ENCODE results near the gene VPS45. TPM values are rescaled to one million over a fixed set of nuclear protein-coding genes. Genes with fewer than 3 reads are reported as not detected.

Gene VPS45
- total RNA-seq, 1 donor from 2014 or later: 34.0 TPM

GRCh38 chr1:150156868-150157603 is 89.5 kb downstream of the VPS45 start:
- Histone ChIP-seq H3K9ac (ENCODE audit: low read length) (peak overlapping the region; percentile 24), H3K79me2 (ENCODE audit: insufficient read depth, low read length) (peaks cover 65% of the 10 kb centered on the region), H3K4me3 (ENCODE audit: insufficient read depth, low read depth, low read length) (no peak overlapping the region), H2AFZ (ENCODE audit: low read depth, low read length) (no peak overlapping the region), H3K27ac (ENCODE audit: low read depth, low read length) (peak overlapping the region; percentile 63), H3K4me2 (ENCODE audit: low read length) (peak overlapping the region; percentile 35), H3K36me3 (ENCODE audit: insufficient read depth, low read length) (peaks cover 63% of the 10 kb centered on the region), H3K4me1 (ENCODE audit: insufficient read depth, low read length) (peaks cover 86% of the 10 kb centered on the region), H3K9me3 (ENCODE audit: insufficient read depth, low read depth, low read length) (no peaks in the 10 kb centered on the region), H3K27me3 (ENCODE audit: insufficient read depth, low read length) (no peaks in the 10 kb centered on the region), H4K20me1 (ENCODE audit: insufficient read depth, low read length) (peaks cover 47% of the 10 kb centered on the region)
- no peak for FAIRE-seq
- Mint-ChIP-seq H3K27me3 (ENCODE audit: low read depth, unreplicated experiment) (no peaks in the 10 kb centered on the region), H3K27ac (ENCODE audit: unreplicated experiment) (peak overlapping the region; percentile 69), H3K4me1 (ENCODE audit: low read depth, unreplicated experiment) (peaks cover 41% of the 10 kb centered on the region), H3K4me3 (ENCODE audit: unreplicated experiment) (no peak overlapping the region), H3K36me3 (ENCODE audit: low read depth, unreplicated experiment) (peaks cover 51% of the 10 kb centered on the region), H3K9me3 (ENCODE audit: unreplicated experiment) (no peaks in the 10 kb centered on the region)
- TF ChIP-seq EZH2 (IDR thresholded peaks at IDR 0.05; ENCODE audit: insufficient read depth, low read length) (no peak), CTCF (IDR thresholded peaks at IDR 0.05; ENCODE audit: insufficient read depth, low read depth, low read length) (no peak)
- peak; percentile 62 for DNase-seq (ENCODE audit: low read depth)

GRCh38 chr1:150159550-150159949 is 92.0 kb downstream of the VPS45 start:
- no peak for FAIRE-seq
- peaks cover 40% of the 10 kb centered on the region for H3K79me2 ChIP-seq (ENCODE audit: insufficient read depth, low read length)
- H3K27ac ChIP-seq (ENCODE audit: low read depth, low read length): peak overlapping the region; percentile 79
- Mint-ChIP-seq H3K9me3 (ENCODE audit: unreplicated experiment) (no peaks in the 10 kb centered on the region), H3K4me1 (ENCODE audit: low read depth, unreplicated experiment) (peaks cover 45% of the 10 kb centered on the region), H3K4me3 (ENCODE audit: unreplicated experiment) (no peak overlapping the region), H3K27me3 (ENCODE audit: low read depth, unreplicated experiment) (no peaks in the 10 kb centered on the region), H3K27ac (ENCODE audit: unreplicated experiment) (no peak overlapping the region), H3K36me3 (ENCODE audit: low read depth, unreplicated experiment) (peaks cover 47% of the 10 kb centered on the region)
- H3K27me3 ChIP-seq (ENCODE audit: insufficient read depth, low read length): no peaks in the 10 kb centered on the region
- no peak for DNase-seq (ENCODE audit: low read depth)
- H3K9me3 ChIP-seq (ENCODE audit: insufficient read depth, low read depth, low read length): no peaks in the 10 kb centered on the region
- peak overlapping the region; percentile 55 for H3K4me2 ChIP-seq (ENCODE audit: low read length)
- H3K4me1 ChIP-seq (ENCODE audit: insufficient read depth, low read length): peaks cover 80% of the 10 kb centered on the region
- TF ChIP-seq CTCF (IDR thresholded peaks at IDR 0.05; ENCODE audit: insufficient read depth, low read depth, low read length) (no peak), EZH2 (IDR thresholded peaks at IDR 0.05; ENCODE audit: insufficient read depth, low read length) (no peak)
- H4K20me1 ChIP-seq (ENCODE audit: insufficient read depth, low read length): peaks cover 23% of the 10 kb centered on the region
- H3K9ac ChIP-seq (ENCODE audit: low read length): peak overlapping the region; percentile 66
- no peak overlapping the region for H3K4me3 ChIP-seq (ENCODE audit: insufficient read depth, low read depth, low read length)
- peaks cover 50% of the 10 kb centered on the region for H3K36me3 ChIP-seq (ENCODE audit: insufficient read depth, low read length)
- no peak overlapping the region for H2AFZ ChIP-seq (ENCODE audit: low read depth, low read length)
